ENCODE results near the gene ARHGDIG.

- TF ChIP-seq EZH2phosphoT487 (conservative IDR thresholded peaks at IDR 0.05; ENCODE audit: low read length) = no peak
- TF ChIP-seq, protein P1, sequence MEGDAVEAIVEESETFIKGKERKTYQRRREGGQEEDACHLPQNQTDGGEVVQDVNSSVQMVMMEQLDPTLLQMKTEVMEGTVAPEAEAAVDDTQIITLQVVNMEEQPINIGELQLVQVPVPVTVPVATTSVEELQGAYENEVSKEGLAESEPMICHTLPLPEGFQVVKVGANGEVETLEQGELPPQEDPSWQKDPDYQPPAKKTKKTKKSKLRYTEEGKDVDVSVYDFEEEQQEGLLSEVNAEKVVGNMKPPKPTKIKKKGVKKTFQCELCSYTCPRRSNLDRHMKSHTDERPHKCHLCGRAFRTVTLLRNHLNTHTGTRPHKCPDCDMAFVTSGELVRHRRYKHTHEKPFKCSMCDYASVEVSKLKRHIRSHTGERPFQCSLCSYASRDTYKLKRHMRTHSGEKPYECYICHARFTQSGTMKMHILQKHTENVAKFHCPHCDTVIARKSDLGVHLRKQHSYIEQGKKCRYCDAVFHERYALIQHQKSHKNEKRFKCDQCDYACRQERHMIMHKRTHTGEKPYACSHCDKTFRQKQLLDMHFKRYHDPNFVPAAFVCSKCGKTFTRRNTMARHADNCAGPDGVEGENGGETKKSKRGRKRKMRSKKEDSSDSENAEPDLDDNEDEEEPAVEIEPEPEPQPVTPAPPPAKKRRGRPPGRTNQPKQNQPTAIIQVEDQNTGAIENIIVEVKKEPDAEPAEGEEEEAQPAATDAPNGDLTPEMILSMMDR (IDR thresholded peaks at IDR 0.05; ENCODE audit: insufficient read depth, low read length, poor library complexity, severe bottlenecking) = no peak
These were observed 7.5 kb upstream of the ARHGDIG start for GRCh38 chr16:272633-273546.

Measured in SU-DHL-6 (cell line).